Smooth muscle cell (in vitro differentiated cells): Measurements from ENCODE around the gene ADAMTS1. TPM values are rescaled to one million over a fixed set of nuclear protein-coding genes. Genes with fewer than 3 reads are reported as not detected.

ENCODE experiments used
- DNase-seq: peaks from one replicate; lab custom pipeline; 2025; ENCODE audit not compliant: unreplicated experiment; lab: John Stamatoyannopoulos, UW
- H2AFZ ChIP-seq: fragments of 200-600 bp; sonication (generic); 2 replicates; pipeline ENCODE4 v1.6.0; 2016; ENCODE audit warnings: antibody characterized with exemption, low read depth, mild to moderate bottlenecking
- H3F3A ChIP-seq: fragments of 200-600 bp; sonication (generic); 2 replicates; pipeline ENCODE4 v1.6.0; 2017; ENCODE audit warnings: antibody characterized with exemption, low read depth
- H3K27ac ChIP-seq: fragments of 200-600 bp; sonication (generic); 2 replicates; pipeline ENCODE4 v1.5.1; 2016; ENCODE audit warnings: low read depth, mild to moderate bottlenecking
- H3K27me3 ChIP-seq: fragments of 200-600 bp; sonication (generic); 2 replicates; pipeline ENCODE4 v1.6.1; 2016; ENCODE audit warnings: low read depth, mild to moderate bottlenecking
- H3K36me3 ChIP-seq: fragments of 200-600 bp; sonication (generic); 2 replicates; pipeline ENCODE4 v1.5.1; 2016; ENCODE audit warnings: low read depth
- H3K4me1 ChIP-seq: fragments of 200-600 bp; sonication (generic); 2 replicates; pipeline ENCODE4 v1.5.1; 2016; ENCODE audit warnings: low read depth
- H3K4me2 ChIP-seq: fragments of 200-600 bp; sonication (generic); 2 replicates; pipeline ENCODE4 v1.6.0; 2016; ENCODE audit warnings: mild to moderate bottlenecking
- H3K4me3 ChIP-seq: fragments of 200-600 bp; sonication (generic); 2 replicates; pipeline ENCODE4 v1.5.1; 2016; ENCODE audit warnings: mild to moderate bottlenecking
- H3K79me2 ChIP-seq: fragments of 200-600 bp; sonication (generic); 2 replicates; pipeline ENCODE4 v1.6.0; 2016; ENCODE audit warnings: low read depth, mild to moderate bottlenecking
- H3K9ac ChIP-seq: fragments of 200-600 bp; sonication (generic); 2 replicates; pipeline ENCODE4 v1.6.0; 2016; ENCODE audit warnings: low read depth
- H3K9me3 ChIP-seq: fragments of 200-600 bp; sonication (generic); replicated peaks from 2 replicates; pipeline ENCODE4 v1.5.1; 2016; ENCODE audit warnings: low read depth
- H4K20me1 ChIP-seq: fragments of 200-600 bp; sonication (generic); 2 replicates; pipeline ENCODE4 v1.6.0; 2016; ENCODE audit warnings: low read depth
- WGBS: methylation state at CpG from one replicate; pipeline ENCODE4 v1.1.7; 2016; ENCODE audit warnings: low lambda C conversion rate; 5-methylcytosine and 5-hydroxymethylcytosine counted together
- polyA plus RNA-seq: library from polyadenylated mRNA; unstranded; fragments of >200 nt; fragmentation: Nextera tagmentation; extraction: Ambion mirVana; gene quantifications from 2 replicates; pipeline ENCODE4 v1.2.1, GENCODE V29; 2016
- total RNA-seq: library from RNA; depleted of rRNA; stranded (reverse); fragments of >200 nt; gene quantifications from 2 replicates; pipeline ENCODE4 v1.2.3, GENCODE V29; 2014
- TF ChIP-seq, protein P1 (sequence below): fragments of 200-600 bp; sonication (generic); IDR thresholded peaks from 2 replicates; pipeline ENCODE4 v1.5.1; 2017; ENCODE audit warnings: borderline replicate concordance, mild to moderate bottlenecking, antibody characterized with exemption; ENCODE audit not compliant: insufficient read depth, poor library complexity, severe bottlenecking

The ADAMTS1 gene
- total and polyA plus RNA-seq, 2 experiments from 2014 or later: 181 to 264 TPM

DNA sequence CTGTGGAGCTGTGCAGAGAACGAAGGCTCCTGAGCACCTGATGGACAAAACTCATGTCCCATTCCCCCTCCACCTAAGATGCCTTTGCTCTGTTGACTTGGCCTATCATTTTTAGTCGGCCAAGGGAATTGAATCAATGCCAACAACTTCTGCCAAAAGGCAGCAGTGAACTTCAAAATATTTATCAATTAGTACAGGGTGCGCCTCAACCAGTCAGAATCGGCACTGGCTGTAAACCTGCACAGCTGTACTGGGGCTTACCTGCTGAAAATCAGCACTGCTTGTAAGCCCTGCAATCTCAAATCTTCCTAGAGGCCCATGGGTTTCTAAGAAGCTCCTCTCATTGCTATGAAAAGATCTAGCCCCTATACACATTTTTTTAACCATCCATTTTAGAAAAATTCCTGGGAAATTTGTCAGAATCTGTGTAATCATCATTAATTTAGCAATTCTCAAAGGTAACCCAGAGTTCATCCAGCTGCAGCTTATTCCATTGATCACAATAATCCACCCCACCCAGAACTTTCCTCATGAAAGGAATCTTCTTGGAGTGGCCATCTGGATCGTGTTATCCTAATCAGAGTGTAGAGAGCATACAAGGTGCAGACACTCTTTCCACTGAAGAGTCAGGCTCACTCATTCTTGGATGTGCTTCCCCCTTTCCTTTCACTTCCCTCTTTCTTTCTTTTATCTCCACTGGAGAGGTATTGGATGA is 40.2 kb downstream of the ADAMTS1 start:
- H3K36me3 ChIP-seq: no peaks in the 10 kb centered on the region
- H3K27ac ChIP-seq: no peak overlapping the region
- no peak overlapping the region for H3K4me3 ChIP-seq
- no peak for DNase-seq
- H3F3A ChIP-seq: peaks cover 9% of the 10 kb centered on the region
- no peak overlapping the region for H2AFZ ChIP-seq
- H3K79me2 ChIP-seq: no peaks in the 10 kb centered on the region
- no peak overlapping the region for H3K9ac ChIP-seq
- H4K20me1 ChIP-seq: no peaks in the 10 kb centered on the region
- no peaks in the 10 kb centered on the region for H3K27me3 ChIP-seq
- no peak overlapping the region for H3K4me2 ChIP-seq
- 92% methylated on average over 5 of the region's 5 CpGs for WGBS
- TF ChIP-seq, protein P1, sequence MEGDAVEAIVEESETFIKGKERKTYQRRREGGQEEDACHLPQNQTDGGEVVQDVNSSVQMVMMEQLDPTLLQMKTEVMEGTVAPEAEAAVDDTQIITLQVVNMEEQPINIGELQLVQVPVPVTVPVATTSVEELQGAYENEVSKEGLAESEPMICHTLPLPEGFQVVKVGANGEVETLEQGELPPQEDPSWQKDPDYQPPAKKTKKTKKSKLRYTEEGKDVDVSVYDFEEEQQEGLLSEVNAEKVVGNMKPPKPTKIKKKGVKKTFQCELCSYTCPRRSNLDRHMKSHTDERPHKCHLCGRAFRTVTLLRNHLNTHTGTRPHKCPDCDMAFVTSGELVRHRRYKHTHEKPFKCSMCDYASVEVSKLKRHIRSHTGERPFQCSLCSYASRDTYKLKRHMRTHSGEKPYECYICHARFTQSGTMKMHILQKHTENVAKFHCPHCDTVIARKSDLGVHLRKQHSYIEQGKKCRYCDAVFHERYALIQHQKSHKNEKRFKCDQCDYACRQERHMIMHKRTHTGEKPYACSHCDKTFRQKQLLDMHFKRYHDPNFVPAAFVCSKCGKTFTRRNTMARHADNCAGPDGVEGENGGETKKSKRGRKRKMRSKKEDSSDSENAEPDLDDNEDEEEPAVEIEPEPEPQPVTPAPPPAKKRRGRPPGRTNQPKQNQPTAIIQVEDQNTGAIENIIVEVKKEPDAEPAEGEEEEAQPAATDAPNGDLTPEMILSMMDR: no peak
- no peaks in the 10 kb centered on the region for H3K9me3 ChIP-seq
- peaks cover 11% of the 10 kb centered on the region for H3K4me1 ChIP-seq

DNA sequence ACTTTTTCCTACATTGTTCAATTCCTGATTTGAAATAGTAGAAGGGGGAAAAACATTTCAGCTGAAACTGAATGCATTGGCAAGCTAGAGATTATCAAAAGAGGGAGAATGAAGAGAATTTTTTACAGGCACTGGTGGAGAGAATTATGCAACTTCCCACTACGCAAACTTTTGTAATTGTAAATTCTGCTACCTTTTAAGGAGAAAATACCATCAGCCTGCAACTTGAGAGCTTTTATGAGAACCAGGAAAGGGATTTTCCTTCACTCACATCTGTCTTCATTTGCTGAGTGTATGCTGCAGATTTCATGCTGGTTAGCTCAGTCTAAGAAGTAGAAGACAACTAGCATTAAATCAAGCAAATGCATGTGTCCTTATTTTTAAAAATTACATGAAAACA is 43.7 kb downstream of the ADAMTS1 start:
- Histone ChIP-seq H3K79me2 (no peaks in the 10 kb centered on the region), H3K4me2 (peak overlapping the region; percentile 70), H3K27me3 (no peaks in the 10 kb centered on the region), H2AFZ (peak overlapping the region; percentile 36), H3K4me3 (peak overlapping the region; percentile 11), H3K9ac (peak overlapping the region; percentile 14), H3K27ac (peak overlapping the region; percentile 78), H3K36me3 (no peaks in the 10 kb centered on the region), H3F3A (peaks cover 16% of the 10 kb centered on the region), H3K9me3 (no peaks in the 10 kb centered on the region), H3K4me1 (peaks cover 11% of the 10 kb centered on the region), H4K20me1 (no peaks in the 10 kb centered on the region)
- TF ChIP-seq, protein P1: no peak
- no peak for DNase-seq
- WGBS: 4% methylated on average over 1 of the region's 1 CpG

DNA sequence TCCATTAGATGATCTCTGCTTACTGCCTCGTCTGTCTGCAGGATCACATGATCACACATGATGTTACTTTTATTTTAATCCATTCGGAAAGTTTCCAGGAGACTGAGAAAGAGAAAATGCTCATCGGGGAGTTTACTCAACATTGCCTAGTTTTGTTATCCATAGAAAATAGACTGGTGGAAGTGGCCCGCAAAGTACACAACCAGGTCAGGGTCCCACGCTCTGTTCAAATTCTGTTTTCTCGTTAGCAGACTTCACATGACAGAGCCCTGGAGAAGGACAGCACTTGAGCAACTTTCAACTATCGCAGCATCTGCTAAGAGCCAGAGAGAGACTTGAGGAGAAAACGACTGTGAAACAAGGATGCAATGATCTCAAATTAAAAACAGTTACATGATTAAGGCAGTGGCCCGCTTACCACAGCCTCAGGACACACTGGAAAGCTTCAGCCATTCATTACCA is 44.2 kb downstream of the ADAMTS1 start:
- no peaks in the 10 kb centered on the region for H3K27me3 ChIP-seq
- H3K27ac ChIP-seq: peak overlapping the region; percentile 78
- H3K4me3 ChIP-seq: peak overlapping the region; percentile 11
- peak overlapping the region; percentile 7 for H3K9ac ChIP-seq
- H2AFZ ChIP-seq: peak overlapping the region; percentile 36
- no peaks in the 10 kb centered on the region for H4K20me1 ChIP-seq
- no peaks in the 10 kb centered on the region for H3K9me3 ChIP-seq
- 30% methylated on average over 9 of the region's 9 CpGs for WGBS
- peaks cover 20% of the 10 kb centered on the region for H3F3A ChIP-seq
- DNase-seq: no peak
- H3K36me3 ChIP-seq: no peaks in the 10 kb centered on the region
- H3K4me1 ChIP-seq: peaks cover 11% of the 10 kb centered on the region
- no peaks in the 10 kb centered on the region for H3K79me2 ChIP-seq
- TF ChIP-seq, protein P1: no peak
- peak overlapping the region; percentile 70 for H3K4me2 ChIP-seq

DNA sequence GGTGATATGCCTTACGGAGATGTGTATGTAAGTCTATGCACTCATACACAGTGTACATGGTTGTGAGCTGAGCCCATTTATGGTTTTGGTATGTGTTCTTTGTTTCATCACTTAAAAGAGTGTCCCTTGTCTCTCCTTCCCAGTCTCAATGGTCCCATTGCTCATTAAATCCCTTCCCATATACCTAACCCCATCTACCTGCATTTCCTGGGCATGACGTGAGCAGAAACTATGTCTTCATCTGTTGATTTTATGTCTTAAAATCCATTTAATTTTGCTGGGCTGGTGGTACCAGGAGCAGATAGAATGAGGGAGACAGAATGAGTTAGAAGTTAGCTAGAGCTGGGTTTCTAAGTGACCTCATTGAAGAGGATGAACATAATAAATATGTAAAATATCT is 44.8 kb downstream of the ADAMTS1 start:
- Histone ChIP-seq H3K27ac (peak overlapping the region; percentile 78), H3K4me1 (peaks cover 11% of the 10 kb centered on the region), H3K9me3 (no peaks in the 10 kb centered on the region), H4K20me1 (no peaks in the 10 kb centered on the region), H3K4me3 (no peak overlapping the region), H3K27me3 (no peaks in the 10 kb centered on the region), H3K4me2 (peak overlapping the region; percentile 70), H3K79me2 (no peaks in the 10 kb centered on the region), H2AFZ (peak overlapping the region; percentile 36), H3K9ac (peak overlapping the region; percentile 7), H3F3A (peaks cover 20% of the 10 kb centered on the region), H3K36me3 (no peaks in the 10 kb centered on the region)
- TF ChIP-seq, protein P1: no peak
- DNase-seq: no peak
- WGBS: 78% methylated on average over 2 of the region's 2 CpGs
